GM23248 (cell line): ENCODE measurements around the gene WDR54. TPM values are rescaled to one million over a fixed set of nuclear protein-coding genes. Genes with fewer than 3 reads are reported as not detected.

Experiments
- DNase-seq: peaks from one replicate; pipeline ENCODE4 v3.0.0-alpha.2; 2015
- H2AFZ ChIP-seq: fragments of 200-600 bp; sonication (generic); 2 replicates; pipeline ENCODE4 v1.6.1; 2016; ENCODE audit warnings: antibody characterized with exemption
- H3F3A ChIP-seq: fragments of 200-600 bp; sonication (generic); 2 replicates; pipeline ENCODE4 v1.6.1; 2016; ENCODE audit warnings: mild to moderate bottlenecking, antibody characterized with exemption, mixed run types; ENCODE audit not compliant: insufficient read depth
- H3K27ac ChIP-seq: fragments of 200-600 bp; sonication (generic); 2 replicates; pipeline ENCODE4 v1.5.1; 2016; ENCODE audit warnings: mild to moderate bottlenecking
- H3K27me3 ChIP-seq: fragments of 200-600 bp; sonication (generic); replicated peaks from 2 replicates; pipeline ENCODE4 v1.6.1; 2016; ENCODE audit warnings: mild to moderate bottlenecking; ENCODE audit not compliant: insufficient read depth
- H3K36me3 ChIP-seq: fragments of 200-600 bp; sonication (generic); 2 replicates; pipeline ENCODE4 v1.6.1; 2016; ENCODE audit warnings: low read depth, mild to moderate bottlenecking
- H3K4me1 ChIP-seq: fragments of 200-600 bp; sonication (generic); 2 replicates; pipeline ENCODE4 v1.6.1; 2016; ENCODE audit warnings: mild to moderate bottlenecking; ENCODE audit not compliant: insufficient read depth
- H3K4me2 ChIP-seq: fragments of 200-600 bp; sonication (generic); one replicate; pipeline ENCODE4 v1.6.1; 2016; ENCODE audit warnings: mild to moderate bottlenecking; ENCODE audit not compliant: unreplicated experiment
- H3K4me3 ChIP-seq: fragments of 200-600 bp; sonication (generic); 2 replicates; pipeline ENCODE4 v1.5.1; 2016; ENCODE audit warnings: mild to moderate bottlenecking
- H3K79me2 ChIP-seq: fragments of 200-600 bp; sonication (generic); 2 replicates; pipeline ENCODE4 v1.6.1; 2016; ENCODE audit warnings: mild to moderate bottlenecking; ENCODE audit not compliant: insufficient read depth
- H3K9ac ChIP-seq: fragments of 200-600 bp; sonication (generic); 2 replicates; pipeline ENCODE4 v1.6.1; 2016; ENCODE audit warnings: mild to moderate bottlenecking
- H3K9me2 ChIP-seq: fragments of 200-600 bp; sonication (generic); 2 replicates; pipeline ENCODE4 v1.6.1; 2016; ENCODE audit warnings: mixed run types, mild to moderate bottlenecking, moderate library complexity; ENCODE audit not compliant: insufficient read depth
- H3K9me3 ChIP-seq: fragments of 200-600 bp; sonication (generic); one replicate; pipeline ENCODE4 v1.6.1; 2017; ENCODE audit warnings: low read depth
- H4K20me1 ChIP-seq: fragments of 200-600 bp; sonication (generic); 2 replicates; pipeline ENCODE4 v1.6.0; 2016; ENCODE audit not compliant: insufficient read depth
- EZH2 ChIP-seq: fragments of 200-600 bp; sonication (generic); IDR thresholded peaks from 2 replicates; pipeline ENCODE4 v1.6.1; 2018; ENCODE audit warnings: antibody characterized with exemption, mild to moderate bottlenecking; ENCODE audit not compliant: insufficient read depth, poor library complexity, severe bottlenecking
- EZH2phosphoT487 ChIP-seq: fragments of 200-600 bp; sonication (generic); IDR thresholded peaks from 2 replicates; pipeline ENCODE4 v1.6.1; 2018; ENCODE audit warnings: antibody characterized with exemption, moderate library complexity, mild to moderate bottlenecking, low read depth; ENCODE audit not compliant: insufficient read depth
- WGBS, 2 experiments: methylation state at CpG; one replicate each; pipeline ENCODE4 v1.1.6; 2015 to 2017; ENCODE audit warnings: low lambda C conversion rate in 2 of 2, low coverage in 1 of 2; ENCODE audit errors: missing lambda C conversion rate in 2 of 2; 5-methylcytosine and 5-hydroxymethylcytosine counted together
- in situ Hi-C: fragments of 300-500 bp; cut with MboI; formaldehyde crosslinking; loops from 2 replicates; pipeline ENCODE4 v1.15.0; 2020
- polyA plus RNA-seq: library from polyadenylated mRNA; unstranded; fragments of >200 nt; fragmentation: Nextera tagmentation; extraction: Ambion mirVana; gene quantifications from 2 replicates; pipeline ENCODE4 v1.2.1, GENCODE V29; 2016
- total RNA-seq: library from RNA; depleted of rRNA; stranded (reverse); fragments of >200 nt; shearing (Covaris generic); gene quantifications from 2 replicates; pipeline ENCODE4 v1.2.3, GENCODE V29; 2014

WDR54 gene
- total and polyA plus RNA-seq, 2 experiments from 2014 or later, result 45.0 to 50.8 TPM

- H3K9ac ChIP-seq, result no peak overlapping the region
- H3K4me2 ChIP-seq, result no peak overlapping the region
- H3K4me1 ChIP-seq, result no peaks in the 10 kb centered on the region
- peaks cover 3% of the 10 kb centered on the region; the same call in 1 of the 2 replicates for H3K36me3 ChIP-seq
- no peak for DNase-seq
- in situ Hi-C loops, result no loop called here
- peaks cover 9% of the 10 kb centered on the region; the same call in 1 of the 2 replicates for H3F3A ChIP-seq
- no peaks in the 10 kb centered on the region for H3K9me2 ChIP-seq
- no peak overlapping the region for H2AFZ ChIP-seq
- H4K20me1 ChIP-seq, result no peaks in the 10 kb centered on the region
- H3K27me3 ChIP-seq, result no peaks in the 10 kb centered on the region
- no peaks in the 10 kb centered on the region for H3K79me2 ChIP-seq
- TF ChIP-seq EZH2 (no peak), EZH2phosphoT487 (no peak)
- no peak overlapping the region for H3K4me3 ChIP-seq
- no peaks in the 10 kb centered on the region for H3K9me3 ChIP-seq
- WGBS, 2 experiments, result 87 to 90% methylated on average over 11 of the region's 11 CpGs
- no peak overlapping the region for H3K27ac ChIP-seq
Observed at GRCh38 chr2:74430502-74430901, 9.0 kb downstream of the WDR54 start.

- Histone ChIP-seq H3K4me1 (no peaks in the 10 kb centered on the region; the same call in 1 of the 2 replicates), H3K36me3 (no peaks in the 10 kb centered on the region), H3K9me3 (no peaks in the 10 kb centered on the region), H3K79me2 (peaks cover 32% of the 10 kb centered on the region), H3F3A (no peaks in the 10 kb centered on the region), H3K27me3 (no peaks in the 10 kb centered on the region), H3K9ac (no peak overlapping the region), H3K27ac (no peak overlapping the region), H4K20me1 (no peaks in the 10 kb centered on the region), H3K4me3 (no peak overlapping the region), H3K9me2 (no peaks in the 10 kb centered on the region), H2AFZ (no peak overlapping the region), H3K4me2 (no peak overlapping the region)
- in situ Hi-C loops, result no loop called here
- no peak for DNase-seq
- 85 to 88% methylated on average over 28 to 42 of the region's 43 CpGs for WGBS, 2 experiments
- no peak for TF ChIP-seq EZH2
- no peak for TF ChIP-seq EZH2phosphoT487
Observed at GRCh38 chr2:74436111-74436805, 14.7 kb downstream of the WDR54 start.

- Histone ChIP-seq H3K9ac (no peak overlapping the region), H2AFZ (no peak overlapping the region), H4K20me1 (no peaks in the 10 kb centered on the region), H3K27ac (no peak overlapping the region), H3K9me2 (no peaks in the 10 kb centered on the region), H3K4me1 (no peaks in the 10 kb centered on the region; the same call in 1 of the 2 replicates), H3K4me2 (no peak overlapping the region), H3F3A (no peaks in the 10 kb centered on the region), H3K9me3 (no peaks in the 10 kb centered on the region), H3K79me2 (peaks cover 32% of the 10 kb centered on the region), H3K27me3 (no peaks in the 10 kb centered on the region), H3K36me3 (no peaks in the 10 kb centered on the region), H3K4me3 (no peak overlapping the region)
- TF ChIP-seq EZH2phosphoT487, result no peak
- no peak for TF ChIP-seq EZH2
- DNase-seq, result no peak
- 81% methylated on average over 6 of the region's 6 CpGs for WGBS, 2 experiments
- in situ Hi-C loops, result no loop called here
Observed at GRCh38 chr2:74436848-74437695, 15.5 kb downstream of the WDR54 start.

- Histone ChIP-seq H3F3A (no peaks in the 10 kb centered on the region), H3K79me2 (peaks cover 32% of the 10 kb centered on the region), H3K9me2 (no peaks in the 10 kb centered on the region), H3K27ac (no peak overlapping the region), H3K27me3 (no peaks in the 10 kb centered on the region), H3K4me3 (no peak overlapping the region), H3K9ac (no peak overlapping the region), H3K4me2 (no peak overlapping the region), H3K9me3 (no peaks in the 10 kb centered on the region), H2AFZ (no peak overlapping the region), H3K36me3 (no peaks in the 10 kb centered on the region), H3K4me1 (no peaks in the 10 kb centered on the region; the same call in 1 of the 2 replicates), H4K20me1 (no peaks in the 10 kb centered on the region)
- TF ChIP-seq EZH2phosphoT487 (no peak), EZH2 (no peak)
- no peak for DNase-seq
- in situ Hi-C loops, result no loop called here
- WGBS, 2 experiments, result 100% methylated on average over 1 of the region's 1 CpG
Observed at GRCh38 chr2:74438248-74438647, 16.7 kb downstream of the WDR54 start.
